OCI-LY7 (cell line): Measurements from ENCODE around the gene FTCDNL1. TPM values are rescaled to one million over a fixed set of nuclear protein-coding genes. Genes with fewer than 3 reads are reported as not detected.

Experiments
- BruUV-seq: library from RNA; stranded (reverse); fragments of 400-500 nt; replicated peaks from 2 replicates; lab custom pipeline; 2021; lab: Mats Ljungman, UMichigan
- CTCF ChIA-PET: fragments of 300-600 bp; sonication (Branson Sonifier 250); formaldehyde crosslinking; loops from one replicate; lab custom pipeline; 2022; ENCODE audit warnings: antibody characterized with exemption; ENCODE audit not compliant: unreplicated experiment; lab: Charles Lee
- POLR2A ChIA-PET: fragments of 300-600 bp; sonication (Branson Sonifier 250); formaldehyde crosslinking; loops from one replicate; lab custom pipeline; 2022; ENCODE audit warnings: antibody characterized with exemption; lab: Charles Lee
- DNase-seq: peaks from one replicate; pipeline ENCODE4 v3.0.0-alpha.2; 2015; ENCODE audit warnings: low spot score
- H2AFZ ChIP-seq: fragments of 200-600 bp; sonication (generic), shearing (Covaris generic); 2 replicates; pipeline ENCODE4 v1.6.1; 2014; ENCODE audit warnings: mild to moderate bottlenecking, antibody characterized with exemption, low read length, moderate library complexity
- H3K27ac ChIP-seq: fragments of 200-600 bp; sonication (generic); 2 replicates; pipeline ENCODE4 v1.5.1; 2014; ENCODE audit warnings: mixed run types, low read depth, mild to moderate bottlenecking, moderate library complexity, low read length, inconsistent platforms; ENCODE audit not compliant: poor library complexity, severe bottlenecking
- H3K36me3 ChIP-seq: fragments of 200-600 bp; sonication (generic); 2 replicates; pipeline ENCODE4 v1.6.1; 2014; ENCODE audit warnings: mild to moderate bottlenecking, antibody characterized with exemption, low read length, moderate library complexity, mixed read lengths; ENCODE audit not compliant: insufficient read depth
- H3K4me1 ChIP-seq: fragments of 200-600 bp; sonication (generic); 2 replicates; pipeline ENCODE4 v1.5.1; 2014; ENCODE audit warnings: mild to moderate bottlenecking, low read length; ENCODE audit not compliant: insufficient read depth, poor library complexity, severe bottlenecking
- H3K4me2 ChIP-seq: fragments of 200-600 bp; sonication (generic); 2 replicates; pipeline ENCODE4 v1.6.1; 2014; ENCODE audit warnings: mild to moderate bottlenecking, low read length
- H3K4me3 ChIP-seq: fragments of 200-600 bp; sonication (generic); 2 replicates; pipeline ENCODE4 v1.5.1; 2014; ENCODE audit warnings: mild to moderate bottlenecking, low read depth, low read length; ENCODE audit not compliant: poor library complexity, severe bottlenecking
- H3K79me2 ChIP-seq: fragments of 200-600 bp; sonication (generic); 2 replicates; pipeline ENCODE4 v1.6.1; 2016; ENCODE audit warnings: low read depth, mild to moderate bottlenecking, low read length, moderate library complexity, mixed read lengths; ENCODE audit not compliant: insufficient read depth
- H3K9me2 ChIP-seq: fragments of 200-600 bp; sonication (generic); 2 replicates; pipeline ENCODE4 v1.6.1; 2016; ENCODE audit warnings: mild to moderate bottlenecking, low read length, mixed read lengths; ENCODE audit not compliant: insufficient read depth
- H3K9me3 ChIP-seq: fragments of 200-600 bp; sonication (generic); 2 replicates; pipeline ENCODE4 v1.6.1; 2014; ENCODE audit warnings: mild to moderate bottlenecking, mixed run types, low read length, mixed read lengths
- H4K20me1 ChIP-seq: fragments of 200-600 bp; sonication (generic); 2 replicates; pipeline ENCODE4 v1.6.1; 2014; ENCODE audit warnings: mild to moderate bottlenecking, antibody characterized with exemption, low read length, moderate library complexity, mixed read lengths; ENCODE audit not compliant: insufficient read depth
- EZH2phosphoT487 ChIP-seq: fragments of 200-600 bp; sonication (generic); IDR thresholded peaks from 2 replicates; pipeline ENCODE4 v1.6.1; 2018; ENCODE audit warnings: low read depth, borderline replicate concordance, mild to moderate bottlenecking, mixed run types, antibody characterized with exemption, low read length, moderate library complexity, mixed read lengths
- intact Hi-C: fragments of 100-400 bp; cut with micrococcal nuclease; formaldehyde crosslinking; loops from one replicate; pipeline ENCODE4 v1.10.0; 2022; ENCODE audit not compliant: unreplicated experiment
- total RNA-seq, 2 experiments: library from RNA; depleted of rRNA in 1 of 2; stranded (reverse); fragments of >200 nt in 1 of 2; shearing (Covaris generic) in 1 of 2; gene quantifications; 2 replicates each; pipeline ENCODE4 v1.2.3, GENCODE V29; 2014 to 2022
- TF ChIP-seq, protein P1 (sequence below): fragments of 200-600 bp; sonication (generic); conservative IDR thresholded peaks from 2 replicates; pipeline ENCODE4 v1.5.1; 2014; ENCODE audit warnings: mild to moderate bottlenecking, antibody characterized with exemption, low read length, moderate library complexity, mixed read lengths

Gene FTCDNL1
- total RNA-seq, 2 experiments from 2014 or later: 0.40 to 0.54 TPM

DNA sequence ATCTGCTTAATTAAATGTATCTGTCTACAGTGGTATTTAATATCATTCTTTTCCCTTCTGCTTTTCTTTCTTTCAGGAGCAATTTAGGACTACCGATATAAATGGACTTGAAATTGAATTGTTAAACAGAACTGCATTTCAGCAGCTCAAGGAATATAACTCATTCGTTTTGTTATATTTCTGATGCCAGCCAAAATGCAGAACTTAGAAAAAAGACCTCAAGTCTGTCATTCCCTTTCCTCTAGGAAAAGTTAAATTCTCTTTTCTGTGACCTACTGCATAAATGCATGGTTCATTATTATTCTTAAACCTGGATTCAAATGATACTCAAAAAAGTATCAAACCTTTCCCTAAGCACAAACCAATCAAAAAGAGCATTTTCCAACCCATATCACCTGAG lies 21.4 kb downstream of the FTCDNL1 start:
- H3K4me1 ChIP-seq: no peaks in the 10 kb centered on the region
- no peaks in the 10 kb centered on the region for H4K20me1 ChIP-seq
- no peaks in the 10 kb centered on the region for H3K36me3 ChIP-seq
- no peaks in the 10 kb centered on the region for H3K79me2 ChIP-seq
- no peak for TF ChIP-seq EZH2phosphoT487
- TF ChIP-seq, protein P1, sequence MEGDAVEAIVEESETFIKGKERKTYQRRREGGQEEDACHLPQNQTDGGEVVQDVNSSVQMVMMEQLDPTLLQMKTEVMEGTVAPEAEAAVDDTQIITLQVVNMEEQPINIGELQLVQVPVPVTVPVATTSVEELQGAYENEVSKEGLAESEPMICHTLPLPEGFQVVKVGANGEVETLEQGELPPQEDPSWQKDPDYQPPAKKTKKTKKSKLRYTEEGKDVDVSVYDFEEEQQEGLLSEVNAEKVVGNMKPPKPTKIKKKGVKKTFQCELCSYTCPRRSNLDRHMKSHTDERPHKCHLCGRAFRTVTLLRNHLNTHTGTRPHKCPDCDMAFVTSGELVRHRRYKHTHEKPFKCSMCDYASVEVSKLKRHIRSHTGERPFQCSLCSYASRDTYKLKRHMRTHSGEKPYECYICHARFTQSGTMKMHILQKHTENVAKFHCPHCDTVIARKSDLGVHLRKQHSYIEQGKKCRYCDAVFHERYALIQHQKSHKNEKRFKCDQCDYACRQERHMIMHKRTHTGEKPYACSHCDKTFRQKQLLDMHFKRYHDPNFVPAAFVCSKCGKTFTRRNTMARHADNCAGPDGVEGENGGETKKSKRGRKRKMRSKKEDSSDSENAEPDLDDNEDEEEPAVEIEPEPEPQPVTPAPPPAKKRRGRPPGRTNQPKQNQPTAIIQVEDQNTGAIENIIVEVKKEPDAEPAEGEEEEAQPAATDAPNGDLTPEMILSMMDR: no peak
- no peak overlapping the region for H2AFZ ChIP-seq
- no peak overlapping the region for H3K27ac ChIP-seq
- BruUV-seq: no TSS peak
- intact Hi-C loops: no loop called here
- DNase-seq: no peak
- H3K4me2 ChIP-seq: no peak overlapping the region
- POLR2A ChIA-PET: interaction anchor here (0.7 to 0.9 kb wide), 2 partner anchors 17 to 1623 kb away, joined by 3 to 4 read pairs; no protein-coding TSS in a partner anchor
- no peaks in the 10 kb centered on the region for H3K9me2 ChIP-seq
- H3K9me3 ChIP-seq: no peaks in the 10 kb centered on the region
- CTCF ChIA-PET: no interaction called here
- H3K4me3 ChIP-seq: no peak overlapping the region

DNA sequence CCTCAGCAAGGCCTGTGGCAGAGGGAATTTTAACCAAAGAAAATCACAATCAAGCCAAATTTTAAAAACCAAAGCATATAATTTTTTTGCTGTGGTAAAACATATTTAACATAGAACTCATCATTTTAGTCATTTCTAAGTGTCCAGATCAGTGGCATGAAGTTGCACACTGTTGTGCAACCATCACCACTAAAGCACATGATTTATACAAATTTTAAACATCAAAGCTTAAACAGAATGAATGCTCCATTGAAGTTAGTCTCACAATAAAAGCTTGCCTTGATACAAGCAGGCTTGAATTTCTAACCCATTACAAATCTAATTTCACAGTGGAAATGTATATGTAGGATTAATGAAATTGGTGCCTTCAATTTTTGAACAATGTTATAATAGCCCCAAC lies 31.2 kb downstream of the FTCDNL1 start:
- intact Hi-C loops: no loop called here
- no peaks in the 10 kb centered on the region for H4K20me1 ChIP-seq
- DNase-seq: no peak
- no peaks in the 10 kb centered on the region for H3K79me2 ChIP-seq
- no peak overlapping the region for H3K27ac ChIP-seq
- H3K9me2 ChIP-seq: no peaks in the 10 kb centered on the region
- H3K4me2 ChIP-seq: no peak overlapping the region
- no peak for TF ChIP-seq EZH2phosphoT487
- TF ChIP-seq, protein P1: no peak
- CTCF ChIA-PET: no interaction called here
- no peak overlapping the region for H3K4me3 ChIP-seq
- no peaks in the 10 kb centered on the region for H3K36me3 ChIP-seq
- BruUV-seq: no TSS peak
- no peak overlapping the region for H2AFZ ChIP-seq
- POLR2A ChIA-PET: interaction anchor here (0.7 to 1.0 kb wide), 2 partner anchors 14 to 383 kb away, joined by 3 read pairs; no protein-coding TSS in a partner anchor
- no peaks in the 10 kb centered on the region for H3K9me3 ChIP-seq
- no peaks in the 10 kb centered on the region for H3K4me1 ChIP-seq

- POLR2A ChIA-PET: no interaction called here
- Histone ChIP-seq H3K9me2 (no peaks in the 10 kb centered on the region), H3K4me1 (no peaks in the 10 kb centered on the region), H3K36me3 (no peaks in the 10 kb centered on the region), H3K79me2 (no peaks in the 10 kb centered on the region), H2AFZ (no peak overlapping the region), H3K4me3 (no peak overlapping the region), H3K27ac (no peak overlapping the region), H4K20me1 (no peaks in the 10 kb centered on the region), H3K4me2 (no peak overlapping the region), H3K9me3 (no peaks in the 10 kb centered on the region)
- TF ChIP-seq EZH2phosphoT487: no peak
- TF ChIP-seq, protein P1: no peak
- intact Hi-C loops: no loop called here
- no peak for DNase-seq
- no TSS peak for BruUV-seq
- CTCF ChIA-PET: no interaction called here
Observed at GRCh38 chr2:199818754-199819153, 32.2 kb downstream of the FTCDNL1 start.
